Peyer's patch (tissue), 4 donors: ENCODE results near the gene PKP4. TPM values are rescaled to one million over a fixed set of nuclear protein-coding genes. Genes with fewer than 3 reads are reported as not detected.

ENCODE experiments used
- DNase-seq, 3 donors: peaks; one replicate each; pipeline ENCODE4 v3.0.0-alpha.2; 2017 to 2019
- H3K27ac ChIP-seq, 4 donors: fragments of 200-600 bp; sonication (generic); one replicate each; pipeline ENCODE4 v1.5.1; 2016 to 2019
- H3K27me3 ChIP-seq, 2 donors: fragments of 200-600 bp; sonication (generic); one replicate each; pipeline ENCODE4 v1.5.1; 2019
- H3K36me3 ChIP-seq, 3 donors: fragments of 200-600 bp; sonication (generic); one replicate each; pipeline ENCODE4 v1.5.1; 2016 to 2019
- H3K4me1 ChIP-seq, 4 donors: fragments of 200-600 bp; sonication (generic); one replicate each; pipeline ENCODE4 v1.5.1; 2016 to 2019
- H3K4me3 ChIP-seq, 4 donors: fragments of 200-600 bp; sonication (generic); 1 replicate in 3 of 4; 2 replicates in 1 of 4; pipeline ENCODE4 v1.5.1; 2016 to 2019; ENCODE audit warnings: mild to moderate bottlenecking in 1 of 4
- H3K9me3 ChIP-seq, 4 donors: fragments of 200-600 bp; sonication (generic); one replicate each; pipeline ENCODE4 v1.5.1; 2016 to 2019; ENCODE audit warnings: mild to moderate bottlenecking in 1 of 4
- POLR2A ChIP-seq, 2 donors: fragments of 450-650 bp; IDR thresholded peaks; one replicate each; pipeline ENCODE4 v1.5.1; 2017; ENCODE audit warnings: antibody characterized with exemption in 2 of 2, mild to moderate bottlenecking in 2 of 2, moderate library complexity in 2 of 2
- total RNA-seq, 4 donors: library from RNA; depleted of rRNA; stranded (reverse); fragments of >200 nt; gene quantifications; one replicate each; pipeline ENCODE4 v1.1.0, GENCODE V29; 2016
- TF ChIP-seq, protein P1 (sequence below), 6 experiments: fragments of 450-650 bp in 4 of 6; fragments of 200-600 bp in 2 of 6; sonication (generic) in 1 of 6; IDR thresholded peaks; one replicate each; pipeline ENCODE4 v1.5.1; 2017 to 2019; ENCODE audit warnings: antibody characterized with exemption in 6 of 6, mild to moderate bottlenecking in 3 of 6, moderate library complexity in 1 of 6

PKP4 gene
- total RNA-seq, 4 donors from 2014 or later = 67.8 to 168 (median 117) TPM

DNA sequence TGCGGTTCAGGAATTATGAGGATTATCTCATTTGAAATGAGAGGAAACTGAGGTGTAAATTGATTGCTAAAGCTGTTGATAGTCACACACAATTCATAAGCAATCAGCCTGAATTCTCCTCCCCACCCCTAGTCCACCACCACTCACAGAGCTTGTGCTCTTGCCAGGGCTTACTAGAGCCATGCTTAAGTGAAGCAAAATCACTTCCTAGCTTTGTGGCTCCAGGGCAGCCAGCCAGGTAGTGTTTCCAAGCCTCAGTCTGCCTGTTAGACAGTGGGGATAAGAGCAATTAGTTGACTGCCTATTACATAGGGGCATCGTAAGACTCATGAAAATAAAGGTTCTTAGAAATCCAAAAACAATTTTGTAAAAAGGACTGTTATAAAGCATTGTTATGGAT, 87.2 kb downstream of the PKP4 start:
- Histone ChIP-seq H3K36me3 (peaks cover 0 to 14% (median 0%) of the 10 kb centered on the region in 3 donors), H3K27ac (no peak overlapping the region), H3K4me3 (no peak overlapping the region), H3K4me1 (peaks cover 0 to 8% (median 0%) of the 10 kb centered on the region in 4 donors), H3K9me3 (no peaks in the 10 kb centered on the region), H3K27me3 (no peaks in the 10 kb centered on the region)
- TF ChIP-seq, protein P1, sequence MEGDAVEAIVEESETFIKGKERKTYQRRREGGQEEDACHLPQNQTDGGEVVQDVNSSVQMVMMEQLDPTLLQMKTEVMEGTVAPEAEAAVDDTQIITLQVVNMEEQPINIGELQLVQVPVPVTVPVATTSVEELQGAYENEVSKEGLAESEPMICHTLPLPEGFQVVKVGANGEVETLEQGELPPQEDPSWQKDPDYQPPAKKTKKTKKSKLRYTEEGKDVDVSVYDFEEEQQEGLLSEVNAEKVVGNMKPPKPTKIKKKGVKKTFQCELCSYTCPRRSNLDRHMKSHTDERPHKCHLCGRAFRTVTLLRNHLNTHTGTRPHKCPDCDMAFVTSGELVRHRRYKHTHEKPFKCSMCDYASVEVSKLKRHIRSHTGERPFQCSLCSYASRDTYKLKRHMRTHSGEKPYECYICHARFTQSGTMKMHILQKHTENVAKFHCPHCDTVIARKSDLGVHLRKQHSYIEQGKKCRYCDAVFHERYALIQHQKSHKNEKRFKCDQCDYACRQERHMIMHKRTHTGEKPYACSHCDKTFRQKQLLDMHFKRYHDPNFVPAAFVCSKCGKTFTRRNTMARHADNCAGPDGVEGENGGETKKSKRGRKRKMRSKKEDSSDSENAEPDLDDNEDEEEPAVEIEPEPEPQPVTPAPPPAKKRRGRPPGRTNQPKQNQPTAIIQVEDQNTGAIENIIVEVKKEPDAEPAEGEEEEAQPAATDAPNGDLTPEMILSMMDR (IDR thresholded peaks at IDR 0.05) = no peak
- no peak for TF ChIP-seq POLR2A (IDR thresholded peaks at IDR 0.05)
- no peak for DNase-seq

- no peak overlapping the region for H3K27ac ChIP-seq
- H3K4me1 ChIP-seq = peaks cover 0 to under 1% (median 0%) of the 10 kb centered on the region in 4 donors
- no peak for TF ChIP-seq POLR2A (IDR thresholded peaks at IDR 0.05)
- TF ChIP-seq, protein P1 (IDR thresholded peaks at IDR 0.05) = no peak
- peaks cover 0 to 14% (median 0%) of the 10 kb centered on the region in 3 donors for H3K36me3 ChIP-seq
- no peaks in the 10 kb centered on the region for H3K9me3 ChIP-seq
- H3K27me3 ChIP-seq = no peaks in the 10 kb centered on the region
- DNase-seq = no peak
- H3K4me3 ChIP-seq = no peak overlapping the region
Observed at GRCh38 chr2:158544998-158545397, 88.2 kb downstream of the PKP4 start.

- no peaks in the 10 kb centered on the region for H3K27me3 ChIP-seq
- no peaks in the 10 kb centered on the region for H3K9me3 ChIP-seq
- peaks cover 0 to 14% (median 0%) of the 10 kb centered on the region in 3 donors for H3K36me3 ChIP-seq
- TF ChIP-seq, protein P1 (IDR thresholded peaks at IDR 0.05) = no peak
- TF ChIP-seq POLR2A (IDR thresholded peaks at IDR 0.05) = no peak
- H3K4me1 ChIP-seq = no peaks in the 10 kb centered on the region
- H3K27ac ChIP-seq = no peak overlapping the region
- H3K4me3 ChIP-seq = no peak overlapping the region
- DNase-seq = no peak
Observed at GRCh38 chr2:158546412-158547144, 89.8 kb downstream of the PKP4 start.

GRCh38 chr2:158553257-158553656, 96.5 kb downstream of the PKP4 start:
- no peaks in the 10 kb centered on the region for H3K9me3 ChIP-seq
- no peaks in the 10 kb centered on the region for H3K27me3 ChIP-seq
- DNase-seq = no peak
- H3K27ac ChIP-seq = no peak overlapping the region
- no peaks in the 10 kb centered on the region for H3K4me1 ChIP-seq
- H3K4me3 ChIP-seq = no peak overlapping the region
- TF ChIP-seq POLR2A (IDR thresholded peaks at IDR 0.05) = no peak
- H3K36me3 ChIP-seq = peaks cover 0 to 4% (median 0%) of the 10 kb centered on the region in 3 donors

DNA sequence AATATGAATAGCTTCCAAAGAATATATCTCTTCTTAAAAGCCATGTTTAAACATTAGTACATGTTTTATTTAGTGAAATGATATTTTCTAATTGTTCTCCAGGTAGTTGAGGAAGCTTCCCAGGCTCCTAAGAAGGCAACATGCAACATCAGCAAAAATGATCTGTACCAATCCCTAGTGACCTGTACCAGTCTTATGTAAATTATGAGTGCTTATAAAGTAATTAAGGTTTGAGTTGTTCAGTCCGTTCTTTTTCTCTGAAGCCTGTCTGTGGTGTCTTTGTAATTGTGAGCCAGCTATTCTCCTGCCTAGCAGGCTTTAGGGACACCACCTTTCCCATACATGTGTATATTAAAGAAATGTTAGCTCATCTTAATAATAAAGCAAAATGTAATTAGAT, 98.2 kb downstream of the PKP4 start:
- Histone ChIP-seq H3K27ac (no peak overlapping the region), H3K27me3 (no peaks in the 10 kb centered on the region), H3K9me3 (no peaks in the 10 kb centered on the region), H3K4me3 (no peak overlapping the region), H3K4me1 (no peaks in the 10 kb centered on the region), H3K36me3 (no peaks in the 10 kb centered on the region)
- TF ChIP-seq, protein P1 (IDR thresholded peaks at IDR 0.05) = no peak
- TF ChIP-seq POLR2A (IDR thresholded peaks at IDR 0.05) = no peak
- DNase-seq = no peak

DNA sequence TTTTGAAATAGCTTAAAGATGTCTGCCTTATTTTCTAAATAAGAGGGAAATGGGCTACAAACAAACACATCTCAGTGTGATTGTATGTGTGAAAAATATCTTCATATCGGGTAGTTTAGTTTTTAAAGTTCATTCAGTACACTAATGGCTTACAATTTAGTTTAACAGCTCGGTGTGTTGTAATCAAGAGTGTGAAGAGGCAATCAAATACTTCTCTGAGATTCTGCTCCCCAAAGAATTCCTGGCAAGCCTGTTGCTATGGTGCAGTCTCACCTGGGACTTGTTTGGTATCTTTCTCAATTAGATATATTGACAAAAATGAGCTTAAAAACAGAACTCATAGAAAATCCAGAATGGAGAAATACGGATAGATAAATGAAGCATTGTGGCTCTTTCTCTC, 99.4 kb downstream of the PKP4 start:
- H3K36me3 ChIP-seq = no peaks in the 10 kb centered on the region
- no peak for TF ChIP-seq POLR2A (IDR thresholded peaks at IDR 0.05)
- TF ChIP-seq, protein P1 (IDR thresholded peaks at IDR 0.05) = no peak
- no peaks in the 10 kb centered on the region for H3K9me3 ChIP-seq
- peaks cover 0 to 6% (median 0%) of the 10 kb centered on the region in 4 donors for H3K4me1 ChIP-seq
- no peak for DNase-seq
- no peaks in the 10 kb centered on the region for H3K27me3 ChIP-seq
- H3K4me3 ChIP-seq = no peak overlapping the region
- H3K27ac ChIP-seq = no peak overlapping the region
